ENCODE data around the gene RAPH1. TPM values are rescaled to one million over a fixed set of nuclear protein-coding genes. Genes with fewer than 3 reads are reported as not detected.

The RAPH1 gene
- total and polyA plus RNA-seq, 11 donors = 3.6 to 30.4 (median 16.2) TPM

DNA sequence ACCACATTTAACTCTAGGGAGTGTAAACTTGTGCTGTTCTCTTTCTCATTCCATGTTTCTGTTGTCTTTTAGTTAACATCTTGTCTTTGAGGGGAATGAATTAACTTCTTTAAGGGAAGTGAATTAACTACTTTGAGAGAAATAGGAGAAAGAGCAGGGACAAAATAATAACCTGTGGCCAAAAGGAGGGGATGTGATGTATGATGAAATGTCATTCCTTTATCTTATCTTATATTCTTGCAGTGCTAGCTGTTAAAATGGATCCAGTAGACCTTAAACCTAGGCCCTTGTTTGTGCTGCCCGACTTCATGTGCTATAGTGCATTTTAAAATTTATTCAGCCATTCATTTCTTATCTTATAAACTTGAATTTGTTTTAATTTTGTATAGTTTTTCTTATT is 188.5 kb downstream of the RAPH1 start:
- H3K4me1 ChIP-seq = peaks cover 0 to 21% (median 7%) of the 10 kb centered on the region in 12 donors
- no peak for TF ChIP-seq POLR2A (IDR thresholded peaks at IDR 0.05)
- TF ChIP-seq, protein P1, sequence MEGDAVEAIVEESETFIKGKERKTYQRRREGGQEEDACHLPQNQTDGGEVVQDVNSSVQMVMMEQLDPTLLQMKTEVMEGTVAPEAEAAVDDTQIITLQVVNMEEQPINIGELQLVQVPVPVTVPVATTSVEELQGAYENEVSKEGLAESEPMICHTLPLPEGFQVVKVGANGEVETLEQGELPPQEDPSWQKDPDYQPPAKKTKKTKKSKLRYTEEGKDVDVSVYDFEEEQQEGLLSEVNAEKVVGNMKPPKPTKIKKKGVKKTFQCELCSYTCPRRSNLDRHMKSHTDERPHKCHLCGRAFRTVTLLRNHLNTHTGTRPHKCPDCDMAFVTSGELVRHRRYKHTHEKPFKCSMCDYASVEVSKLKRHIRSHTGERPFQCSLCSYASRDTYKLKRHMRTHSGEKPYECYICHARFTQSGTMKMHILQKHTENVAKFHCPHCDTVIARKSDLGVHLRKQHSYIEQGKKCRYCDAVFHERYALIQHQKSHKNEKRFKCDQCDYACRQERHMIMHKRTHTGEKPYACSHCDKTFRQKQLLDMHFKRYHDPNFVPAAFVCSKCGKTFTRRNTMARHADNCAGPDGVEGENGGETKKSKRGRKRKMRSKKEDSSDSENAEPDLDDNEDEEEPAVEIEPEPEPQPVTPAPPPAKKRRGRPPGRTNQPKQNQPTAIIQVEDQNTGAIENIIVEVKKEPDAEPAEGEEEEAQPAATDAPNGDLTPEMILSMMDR (IDR thresholded peaks at IDR 0.05) = no peak
- ATAC-seq = no peak
- H3K9me3 ChIP-seq = no peaks in the 10 kb centered on the region
- no peak overlapping the region for H3K4me3 ChIP-seq
- peaks cover 0 to 17% (median 3%) of the 10 kb centered on the region in 9 donors for H3K36me3 ChIP-seq
- no peaks in the 10 kb centered on the region for H3K27me3 ChIP-seq
- peak overlapping the region in 1 of 12 donors; percentile 1 for H3K27ac ChIP-seq
- DNase-seq = no peak
- intact Hi-C loops (cut with DNase I) = loop anchor here in 1 of 10 donors (10.0 kb wide), 1 partner anchor 58 kb away; no protein-coding TSS in a partner anchor
- WGBS, 4 donors = 68 to 76% (median 72%) methylated on average over 1 of the region's 1 CpG

DNA sequence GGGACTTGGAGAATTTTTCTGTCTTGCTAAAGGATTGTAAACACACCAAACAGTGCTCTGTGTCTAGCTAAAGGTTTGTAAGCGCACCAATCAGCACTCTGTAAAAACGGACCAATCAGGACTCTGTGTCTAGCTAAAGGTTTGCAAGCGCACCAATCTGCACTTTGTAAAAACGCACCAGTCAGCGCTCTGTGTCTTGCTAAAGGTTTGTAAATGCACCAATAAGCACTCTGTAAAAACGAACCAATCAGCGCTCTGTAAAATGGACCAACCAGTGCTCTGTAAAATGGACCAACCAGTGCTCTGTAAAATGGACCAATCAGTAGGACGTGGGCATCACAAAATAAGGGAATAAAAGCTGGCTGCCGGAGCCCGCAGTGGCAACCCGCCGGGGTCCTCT is 190.4 kb downstream of the RAPH1 start:
- H3K4me1 ChIP-seq = peaks cover 0 to 39% (median 14%) of the 10 kb centered on the region in 12 donors
- no peak for TF ChIP-seq POLR2A (IDR thresholded peaks at IDR 0.05)
- TF ChIP-seq, protein P1 (IDR thresholded peaks at IDR 0.05) = no peak
- intact Hi-C loops (cut with DNase I) = loop anchor here in 1 of 10 donors (10.0 kb wide), 1 partner anchor 60 kb away; no protein-coding TSS in a partner anchor
- no peaks in the 10 kb centered on the region for H3K9me3 ChIP-seq
- 92 to 98% (median 98%) methylated on average over 12 of the region's 12 CpGs for WGBS, 4 donors
- no peak for ATAC-seq
- H3K4me3 ChIP-seq = no peak overlapping the region
- H3K36me3 ChIP-seq = peaks cover 0 to 15% (median 3%) of the 10 kb centered on the region in 9 donors
- H3K27ac ChIP-seq = no peak overlapping the region
- DNase-seq = no peak
- no peaks in the 10 kb centered on the region for H3K27me3 ChIP-seq

Other genes starting within 250 kb of the RAPH1 start
- gene ABI2, start 206.9 kb downstream of the RAPH1 start, total RNA-seq = 10 to 100 TPM; 35.4 to 78.8 (median 53.5) TPM
- 10 to 100 TPM; 17.4 to 33.9 TPM for gene ABI2, start 206.9 kb downstream of the RAPH1 start, polyA plus RNA-seq
- gene CD28, start 171.3 kb upstream of the RAPH1 start, total RNA-seq = 10 to 100 TPM in 1 of 9 donors, 1 to 10 TPM in 3, under 1 TPM in 5; 0.16 to 11.2 (median 0.83) TPM
- gene CD28, start 171.3 kb upstream of the RAPH1 start, polyA plus RNA-seq = under 1 TPM; 0.08 to 0.21 TPM